ENCODE data around the gene CD3D.
"Not testable (repeated sequence)": the region's sequence is repeated elsewhere in the genome, so short reads cannot be mapped to it uniquely, and the experiment has no call there.

The CD3D gene

GRCh38 chr11:118339281-118339961, 3.1 kb downstream of the CD3D start:
- no peak for DNase-seq (ENCODE audit: low spot score)

GRCh38 chr11:118338637-118339061, 3.9 kb downstream of the CD3D start:
- no peak for DNase-seq (ENCODE audit: low spot score)

DNA sequence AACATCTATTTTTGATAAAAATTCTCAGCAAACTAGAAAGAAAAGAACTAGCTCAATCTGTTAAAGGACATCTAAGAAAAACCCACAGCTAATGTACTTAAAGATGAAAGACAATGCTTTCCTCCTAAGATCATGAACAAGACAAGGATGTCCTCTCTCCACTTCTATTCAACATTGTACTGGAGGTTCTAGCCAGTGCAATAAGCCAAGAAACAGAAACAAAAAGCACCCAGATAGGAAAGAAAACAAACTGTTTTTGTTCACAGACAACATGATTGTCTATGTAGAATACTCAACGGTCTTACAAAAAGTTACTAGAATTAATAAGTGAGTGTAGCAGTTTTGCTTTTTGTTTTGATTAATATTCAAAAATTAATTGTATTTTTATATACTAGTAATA, 7.8 kb downstream of the CD3D start:
- no peak for DNase-seq (ENCODE audit: low spot score)

- no peak for DNase-seq (ENCODE audit: low spot score)
Observed at GRCh38 chr11:118328745-118329144, 13.8 kb downstream of the CD3D start.

GRCh38 chr11:118325283-118325682, 17.2 kb downstream of the CD3D start:
- DNase-seq (ENCODE audit: low spot score): no peak

GRCh38 chr11:118322721-118323120, 19.8 kb downstream of the CD3D start:
- DNase-seq (ENCODE audit: low spot score): no peak

DNA sequence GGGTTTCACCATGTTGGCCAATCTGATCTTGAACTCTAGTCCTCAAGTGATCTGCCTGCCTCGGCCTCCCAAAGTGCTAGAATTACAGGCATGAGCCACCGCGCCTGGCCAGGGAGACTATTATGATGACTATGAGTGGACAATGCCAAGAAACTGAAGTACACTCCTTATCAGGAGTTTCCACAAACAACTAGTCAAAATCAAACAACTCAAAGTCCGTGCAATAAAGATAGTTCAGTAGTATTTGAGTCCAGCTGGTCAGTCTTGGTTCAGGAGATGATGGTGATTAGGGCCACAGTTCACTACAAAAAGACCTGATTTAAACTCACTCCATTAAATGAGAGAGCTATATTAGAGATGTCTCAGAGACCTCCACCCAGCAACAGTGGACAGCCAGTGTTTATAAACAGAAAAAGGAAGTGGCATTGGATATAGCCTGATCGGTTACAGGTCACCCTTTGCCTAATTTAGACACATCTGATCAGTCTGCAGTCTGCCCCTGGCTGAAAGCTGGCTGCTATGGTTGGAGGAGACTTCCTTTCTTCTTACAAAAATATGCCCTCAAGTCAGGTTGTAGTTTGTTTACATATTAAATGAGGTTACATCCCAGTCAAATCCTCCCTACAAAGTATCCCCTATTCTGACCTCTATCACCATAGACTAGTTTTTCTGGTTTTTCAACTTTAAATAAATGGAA, 21.0 kb downstream of the CD3D start:
- no peak for DNase-seq (ENCODE audit: low spot score)

DNA sequence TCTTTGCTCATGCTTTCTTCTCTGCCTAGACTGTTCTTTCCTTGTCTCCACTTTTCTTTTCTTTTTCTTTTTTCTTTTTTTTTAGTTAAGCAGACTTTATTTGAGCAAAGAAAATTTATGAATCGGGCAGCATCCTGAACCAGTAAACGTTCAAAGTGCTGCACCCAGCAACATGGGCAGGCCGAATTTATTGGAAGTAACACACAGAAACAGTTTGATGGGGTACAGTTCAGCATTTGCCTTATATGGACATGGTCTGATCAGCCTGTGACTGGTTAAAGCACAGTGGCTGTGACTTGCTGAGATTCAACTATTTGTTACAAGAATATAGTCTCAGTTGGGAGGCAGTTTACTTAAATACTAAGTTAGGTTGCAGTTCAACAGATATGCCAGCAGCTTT, 22.0 kb downstream of the CD3D start:
- DNase-seq (ENCODE audit: low spot score): no peak

GRCh38 chr11:118319337-118319707, 23.2 kb downstream of the CD3D start:
- DNase-seq (ENCODE audit: low spot score): peak; percentile 30

DNA sequence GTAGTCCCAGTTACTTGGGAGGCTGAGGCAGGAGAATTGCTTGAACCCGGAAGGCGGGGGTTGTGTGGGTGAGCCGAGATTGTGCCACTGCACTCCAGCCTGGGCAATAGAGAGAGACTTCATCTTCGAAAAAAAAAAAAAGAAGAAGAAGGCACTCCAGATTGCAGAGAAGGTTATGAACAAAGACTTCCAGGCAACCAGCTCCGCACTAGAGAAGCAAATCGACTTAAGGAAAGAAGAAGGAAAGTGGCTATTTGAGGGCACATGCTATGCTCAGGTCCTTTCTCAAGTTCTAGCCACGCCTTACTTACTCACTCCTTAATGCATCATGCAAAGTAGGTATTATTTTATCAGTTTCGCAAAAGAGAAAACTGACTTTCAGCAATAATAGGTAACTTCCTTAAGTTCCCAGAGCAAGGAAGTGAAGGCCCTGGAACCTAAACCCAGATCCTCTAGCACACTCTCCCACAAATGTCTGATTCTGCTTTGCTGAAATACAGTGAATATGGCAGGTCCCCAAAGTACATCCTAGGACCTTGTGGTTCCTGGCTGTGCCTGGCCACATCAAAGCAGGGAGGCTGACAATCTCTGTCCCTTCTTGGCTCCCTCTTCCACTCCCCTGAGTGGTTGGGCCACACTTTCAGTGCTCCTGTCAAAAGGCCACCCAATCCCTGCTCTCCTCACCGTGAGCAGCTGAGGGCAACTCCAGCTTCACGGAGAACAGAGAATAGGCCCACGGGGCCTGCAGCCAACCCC, 23.7 kb downstream of the CD3D start:
- no peak for DNase-seq (ENCODE audit: low spot score)

- DNase-seq (ENCODE audit: low spot score): no peak
Observed at GRCh38 chr11:118318124-118318523, 24.4 kb downstream of the CD3D start.

DNA sequence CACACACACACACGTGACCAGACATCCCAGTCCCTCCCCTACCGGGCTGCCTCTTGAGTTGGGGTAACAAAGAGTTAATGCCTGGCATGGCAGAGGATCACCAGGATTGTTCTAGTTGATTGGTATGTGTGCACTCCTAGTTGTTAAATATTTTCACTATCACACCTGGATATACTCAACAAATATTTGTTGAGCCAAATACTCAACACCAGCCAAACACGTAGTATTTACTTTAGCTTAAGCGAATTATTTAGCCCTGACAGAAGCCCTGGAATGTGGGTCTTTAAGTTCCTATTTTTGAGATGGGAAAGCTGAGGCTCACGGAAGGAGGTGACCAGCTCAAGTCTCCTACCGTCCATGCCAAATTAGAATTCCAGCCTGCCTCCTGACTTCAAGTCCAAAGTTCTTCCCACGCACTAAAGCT, 27.5 kb downstream of the CD3D start:
- no peak for DNase-seq (ENCODE audit: low spot score)

GRCh38 chr11:118313242-118313641, 29.3 kb downstream of the CD3D start:
- no peak for DNase-seq (ENCODE audit: low spot score)

DNA sequence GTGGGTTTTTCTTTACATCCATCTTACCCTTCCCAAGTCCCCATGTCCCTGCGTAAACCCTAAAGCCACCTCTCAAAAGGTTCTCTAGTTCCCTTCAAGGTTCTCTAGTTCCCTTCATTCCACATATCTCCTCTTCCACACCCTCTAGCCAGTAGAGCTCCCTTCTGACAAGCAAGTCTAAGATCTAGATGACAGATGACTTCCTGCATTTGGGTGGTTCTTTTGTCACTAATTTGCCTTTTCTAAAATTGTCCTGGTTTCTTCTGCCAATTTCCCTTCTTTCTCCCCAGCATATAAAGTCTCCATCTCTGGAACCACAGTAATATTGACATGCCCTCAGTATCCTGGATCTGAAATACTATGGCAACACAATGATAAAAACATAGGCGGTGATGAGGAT, 30.2 kb downstream of the CD3D start:
- DNase-seq (ENCODE audit: low spot score): no peak

DNA sequence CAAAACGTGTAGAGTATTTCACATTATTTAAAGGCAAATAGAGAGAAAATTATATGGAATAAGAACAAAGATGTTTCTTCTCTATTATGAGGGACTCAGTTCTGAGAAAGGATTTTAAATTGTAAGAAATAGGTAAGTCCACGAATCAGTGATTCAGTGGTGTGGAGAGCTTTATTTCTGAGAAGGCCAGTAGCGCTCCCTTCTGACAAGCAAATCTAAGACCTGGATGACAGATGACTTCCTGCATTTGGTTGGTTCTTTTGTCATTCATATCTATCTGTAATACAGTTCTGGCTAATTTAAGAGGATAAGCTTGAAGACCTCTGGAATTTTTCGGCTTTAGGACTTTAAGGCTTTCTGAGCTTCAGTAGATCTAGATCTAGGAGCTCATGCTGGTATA, 31.0 kb downstream of the CD3D start:
- no peak for DNase-seq (ENCODE audit: low spot score)

DNA sequence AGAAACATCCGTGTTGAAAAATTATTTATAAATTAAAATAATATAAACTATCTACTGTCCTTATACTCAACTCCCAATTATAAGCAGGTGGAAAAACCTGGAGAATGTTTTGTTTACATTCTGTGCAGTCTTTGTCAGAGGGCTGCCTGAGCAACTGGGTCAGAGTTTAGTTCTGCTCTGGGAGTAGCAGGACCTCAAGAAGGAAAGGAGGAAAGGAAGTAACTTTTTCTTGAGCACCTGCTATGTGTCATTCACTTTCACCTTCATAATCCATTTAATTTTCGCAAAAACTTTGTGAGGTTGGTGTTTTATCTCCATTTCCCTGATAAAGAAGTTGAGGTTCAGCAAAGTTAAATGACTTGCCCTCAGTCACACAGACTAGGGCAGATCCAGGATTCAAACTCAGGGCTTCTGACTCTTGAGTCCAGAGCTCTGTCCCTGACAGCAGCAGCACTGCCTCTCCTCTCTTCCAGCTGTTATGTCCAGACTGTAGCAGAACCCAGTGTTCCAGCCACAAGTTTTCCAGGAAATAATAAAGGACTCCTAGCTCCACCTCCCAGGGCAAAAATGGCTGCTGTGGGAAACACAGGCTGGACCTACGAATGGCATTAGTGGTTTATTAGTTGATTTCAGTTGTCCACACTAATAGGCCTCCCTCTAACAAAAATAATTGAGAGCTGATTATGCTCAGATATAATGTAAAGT, 31.6 kb downstream of the CD3D start:
- DNase-seq (ENCODE audit: low spot score): no peak

DNA sequence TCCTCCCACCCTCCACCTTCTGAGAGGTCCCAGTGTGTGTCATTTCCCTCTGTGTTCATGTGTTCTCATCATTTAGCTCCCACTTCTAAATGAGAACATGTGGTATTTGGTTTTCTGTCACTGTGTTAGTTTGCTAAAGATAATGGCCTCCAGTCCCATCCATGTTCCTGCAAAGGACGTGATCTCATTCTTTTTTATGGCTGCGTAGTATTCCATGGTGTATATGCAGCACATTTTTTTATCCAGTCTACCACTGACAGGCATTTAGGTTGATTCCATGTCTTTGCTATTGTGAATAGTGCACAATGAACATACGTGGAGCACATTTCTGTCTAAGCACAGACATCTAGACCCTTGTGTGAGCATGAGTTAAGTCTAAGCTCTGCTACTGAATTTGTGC, 32.2 kb downstream of the CD3D start:
- no peak for DNase-seq (ENCODE audit: low spot score)

- DNase-seq (ENCODE audit: low spot score): not testable (repeated sequence)
Observed at GRCh38 chr11:118308995-118309528, 33.4 kb downstream of the CD3D start.

DNA sequence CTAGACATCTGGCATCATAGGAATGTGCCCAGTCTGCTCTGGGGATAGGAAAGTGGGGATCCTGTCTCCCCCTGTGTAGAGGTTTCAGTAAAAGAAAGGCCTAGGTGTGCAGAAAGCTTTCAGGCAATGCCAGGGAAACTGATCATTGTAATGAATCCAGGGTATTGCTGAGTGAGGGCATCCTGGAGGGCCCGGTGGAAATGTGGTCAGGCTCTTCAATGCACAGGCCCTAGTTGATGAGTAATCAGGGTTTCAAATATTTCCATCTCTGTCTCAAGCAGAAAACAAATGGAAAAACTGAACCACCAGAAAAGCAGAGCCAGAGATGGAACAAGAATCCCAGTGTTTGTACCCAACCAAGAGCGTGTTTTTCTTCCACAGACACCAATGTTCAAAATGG, 35.9 kb downstream of the CD3D start:
- no peak for DNase-seq (ENCODE audit: low spot score)

- no peak for DNase-seq (ENCODE audit: low spot score)
Observed at GRCh38 chr11:118305726-118306125, 36.8 kb downstream of the CD3D start.

- no peak for DNase-seq (ENCODE audit: low spot score)
Observed at GRCh38 chr11:118304568-118305248, 37.8 kb downstream of the CD3D start, which contains the start of gene CD3E. Gene CD3E (plus strand): TSS chr11:118304730. CDS start chr11:118304953, 223 bp downstream.

DNA sequence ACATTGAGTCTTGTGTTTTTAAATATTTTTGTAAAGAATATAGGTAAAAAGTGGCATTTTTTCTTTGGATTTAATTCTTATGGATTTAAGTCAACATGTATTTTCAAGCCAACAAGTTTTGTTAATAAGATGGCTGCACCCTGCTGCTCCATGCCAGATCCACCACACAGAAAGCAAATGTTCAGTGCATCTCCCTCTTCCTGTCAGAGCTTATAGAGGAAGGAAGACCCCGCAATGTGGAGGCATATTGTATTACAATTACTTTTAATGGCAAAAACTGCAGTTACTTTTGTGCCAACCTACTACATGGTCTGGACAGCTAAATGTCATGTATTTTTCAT, 38.3 kb downstream of the CD3D start:
- DNase-seq (ENCODE audit: low spot score): no peak

All from putamen (tissue), 1 donor.